Stimulated activated CD8-positive, alpha-beta memory T cell treated with anti-CD3 and anti-CD28 coated beads, Interleukin-7, amount 100 ng/mL, for 24 hours (primary cell): ENCODE measurements around the gene SFTA2.
A peak's percentile ranks its signal among the peaks of the same experiment; 100 is the strongest.
"Not testable (repeated sequence)": the region's sequence is repeated elsewhere in the genome, so short reads cannot be mapped to it uniquely, and the experiment has no call there.

Experiments used
- DNase-seq: peaks from one replicate; pipeline ENCODE4 v3.0.0-alpha.2; 2020; ENCODE audit warnings: low read depth

The SFTA2 gene

DNA sequence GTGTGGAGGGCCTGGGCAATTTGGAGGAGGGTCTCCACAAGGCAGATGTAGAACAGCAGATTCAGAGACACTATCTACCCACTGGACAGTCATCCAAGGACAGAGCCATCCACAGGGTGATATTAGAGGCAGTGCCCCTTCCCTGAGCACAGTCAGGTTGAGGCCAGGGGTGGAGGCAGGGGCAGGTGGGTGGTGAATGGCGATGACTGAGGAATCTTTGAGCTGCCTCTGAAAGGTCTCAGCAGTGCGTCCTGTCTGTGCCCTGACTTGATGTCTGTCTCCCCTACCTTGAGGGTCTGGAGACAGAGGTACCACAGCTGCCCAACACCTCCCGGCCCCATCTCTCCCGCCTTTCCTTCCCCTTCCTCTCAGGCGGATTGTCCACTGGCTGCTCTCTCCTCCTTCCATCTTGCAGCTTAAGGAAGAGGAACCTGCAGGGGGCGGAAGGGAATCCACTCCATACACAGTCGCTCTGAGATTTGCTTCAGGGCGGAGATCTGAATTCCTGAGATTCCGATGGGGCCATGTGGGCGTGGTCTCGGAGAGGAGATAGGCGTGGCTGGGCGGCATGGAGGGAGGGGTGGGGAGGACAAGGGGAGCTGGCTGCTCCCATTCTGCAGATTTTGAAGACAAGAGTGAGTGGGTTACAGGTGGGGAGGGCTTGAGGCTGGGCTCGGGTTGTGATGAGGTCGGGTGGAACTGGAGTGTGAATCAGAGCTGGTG is 10.5 kb upstream of the SFTA2 start:
- DNase-seq, result no peak

DNA sequence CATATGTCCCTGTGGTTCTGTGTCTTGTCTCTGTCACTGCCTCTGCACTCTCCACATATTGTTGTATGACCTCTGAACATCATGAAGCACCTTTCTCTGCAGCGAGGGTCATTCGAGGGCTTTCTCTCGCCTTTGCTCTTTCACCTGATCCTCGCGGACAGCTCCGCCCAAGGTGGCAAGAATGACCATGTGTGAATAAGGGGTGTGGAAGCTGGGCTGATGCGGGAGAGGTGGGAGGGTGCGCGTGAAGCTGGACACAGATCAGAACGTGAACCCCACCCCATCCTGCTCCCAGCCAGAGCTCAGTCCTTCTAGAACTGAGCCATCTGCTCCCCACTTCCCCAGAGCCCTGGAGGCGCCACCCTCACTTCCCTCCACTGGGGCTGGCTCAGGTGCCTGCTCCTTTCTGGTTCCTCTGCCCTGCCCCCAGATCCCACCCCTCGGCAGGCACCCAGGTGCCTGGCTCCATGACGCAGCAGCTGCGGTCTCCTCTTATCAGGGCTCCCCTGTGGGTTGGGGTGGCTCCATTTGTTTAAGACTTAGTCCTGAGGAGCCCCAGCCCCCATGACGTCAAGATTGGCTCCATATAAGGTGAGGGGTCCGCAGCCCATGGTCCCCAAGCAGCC is 8.5 kb upstream of the SFTA2 start, which contains the start of gene MUCL3:
Gene MUCL3, plus strand, starts transcription at position 613 of the 626 bp plus-strand sequence. CDS start 27 bp downstream, outside the sequence.
- no peak for DNase-seq

DNA sequence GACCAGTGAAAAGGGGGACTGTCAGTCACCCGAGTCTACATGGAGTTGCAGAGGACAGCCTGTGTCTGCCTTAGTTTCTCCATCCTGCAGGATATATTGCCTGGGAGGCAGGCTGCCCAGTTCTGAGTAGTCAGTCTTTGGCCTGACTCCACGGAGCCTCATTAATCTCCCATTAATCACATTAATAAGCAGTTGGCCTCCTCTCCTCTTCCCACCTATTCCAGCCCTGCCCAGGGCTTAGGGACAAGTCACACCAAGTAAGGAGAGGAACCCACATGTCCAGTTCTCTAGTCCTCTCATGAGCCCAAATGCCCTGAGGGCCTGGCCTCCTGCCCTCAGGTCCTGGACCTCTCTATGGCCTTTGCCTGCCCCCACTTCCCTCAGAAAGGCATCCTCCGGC is 7.5 kb upstream of the SFTA2 start:
- no peak for DNase-seq

DNA sequence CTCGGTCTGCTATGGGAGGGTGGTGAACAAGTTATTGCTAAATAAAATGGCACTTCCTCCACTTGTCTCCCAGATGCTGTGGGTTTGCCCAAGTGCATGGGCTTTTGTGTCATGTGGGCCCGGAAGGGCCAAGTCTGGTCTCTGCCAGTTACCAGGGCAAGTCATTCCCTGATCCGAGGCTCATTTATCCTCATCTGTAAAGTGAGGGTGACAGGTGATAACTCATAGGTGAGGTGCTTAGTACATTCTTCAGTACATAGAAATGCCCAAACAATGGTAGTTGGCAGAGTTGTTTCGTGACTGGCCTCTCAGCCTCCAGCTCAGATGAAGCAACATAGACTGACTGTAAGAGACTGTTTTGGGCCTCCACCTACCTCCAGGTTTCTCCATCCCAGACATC is 6.8 kb upstream of the SFTA2 start:
- DNase-seq, result no peak

DNA sequence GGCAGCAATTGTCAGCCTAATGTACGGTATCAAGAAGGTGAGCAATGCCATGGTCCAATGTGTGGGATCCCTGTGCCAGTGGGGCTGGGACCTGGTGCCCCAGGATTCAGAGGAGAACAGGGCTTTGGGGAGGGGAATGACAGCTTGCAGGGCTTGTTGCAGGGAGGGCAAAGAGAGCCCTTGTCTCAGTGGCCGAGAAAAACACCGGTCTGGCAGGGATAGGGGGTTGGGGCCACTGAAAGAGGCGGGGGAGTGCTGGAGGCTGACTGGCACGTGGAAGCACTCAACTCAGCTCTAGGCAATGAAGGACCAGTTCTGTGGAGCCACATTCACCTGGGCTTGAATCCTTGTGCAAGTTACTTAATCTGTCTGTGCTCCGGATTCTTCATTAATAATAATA is 5.3 kb upstream of the SFTA2 start:
- DNase-seq, result no peak

DNA sequence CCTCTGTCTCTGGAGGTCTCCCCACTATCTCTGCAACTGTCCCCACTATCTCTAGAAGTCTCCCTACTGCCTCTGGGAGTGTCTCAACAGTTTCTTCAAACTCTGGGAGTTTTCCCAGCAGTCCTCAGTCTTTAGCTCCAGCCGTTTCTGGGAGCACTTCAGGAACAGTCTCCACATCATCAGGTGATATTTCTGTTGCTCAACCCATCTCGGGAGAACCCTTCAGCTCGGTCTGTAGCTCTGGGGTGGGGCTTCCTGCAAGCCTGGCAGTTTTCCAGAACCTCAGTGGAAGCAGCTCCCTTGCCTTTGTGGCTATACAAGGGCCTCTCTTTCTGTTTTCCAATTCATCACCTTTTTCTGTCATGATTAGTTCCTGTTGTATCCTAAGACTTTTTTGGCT is 3.0 kb upstream of the SFTA2 start:
- no peak for DNase-seq

DNA sequence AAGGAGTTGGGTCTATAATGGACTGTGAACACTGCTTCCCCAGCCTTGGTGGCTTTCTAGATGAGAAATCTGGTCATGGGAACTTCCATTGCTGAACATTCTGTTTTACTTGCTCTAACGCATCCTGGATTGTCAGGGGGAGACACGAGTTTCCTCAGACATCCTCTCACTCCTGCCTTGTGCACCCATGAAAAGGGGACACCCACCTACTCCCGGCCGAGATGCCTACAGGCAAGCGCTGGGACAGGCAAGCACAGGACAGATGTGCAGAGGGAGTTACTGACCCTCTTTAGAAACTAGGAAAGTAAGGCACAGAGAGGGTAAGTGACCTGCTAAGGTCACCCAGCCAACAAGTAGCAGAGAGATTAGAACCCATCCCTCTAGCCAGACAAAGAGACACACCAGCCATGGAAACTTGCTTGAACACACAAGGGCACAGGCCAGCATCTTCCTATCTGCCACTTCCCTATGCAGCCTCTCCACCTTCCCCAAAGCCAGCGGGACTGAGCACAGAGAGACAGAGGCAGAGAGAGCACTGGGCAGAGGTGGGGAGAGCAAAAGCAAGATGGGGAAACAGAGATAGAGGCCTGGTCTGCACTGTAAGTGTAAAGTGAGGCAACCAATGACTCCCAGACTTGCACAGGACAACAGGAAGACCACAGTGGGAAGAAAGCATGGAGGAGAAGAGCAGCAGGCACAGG is 845 bp upstream of the SFTA2 start:
- DNase-seq, result no peak

DNA sequence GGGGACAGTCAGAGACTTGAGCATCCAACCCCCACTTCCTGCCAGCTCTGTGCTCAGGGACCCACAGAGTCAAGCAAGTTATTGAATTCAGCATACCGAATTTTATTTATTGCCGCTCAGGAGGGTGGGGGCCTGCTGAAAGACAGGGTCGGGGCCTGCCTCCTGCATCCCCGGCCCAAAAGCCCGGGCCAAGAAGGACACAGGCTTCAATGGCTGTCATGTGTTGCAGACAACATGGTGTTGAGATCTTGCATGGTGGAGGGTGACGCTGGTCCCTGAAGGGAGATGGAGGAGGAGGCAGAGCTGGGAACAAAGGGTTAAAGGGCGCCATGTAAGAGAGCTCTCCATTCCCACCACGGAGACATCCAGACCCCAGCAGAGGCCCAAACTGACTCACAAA is 698 bp downstream of the SFTA2 start:
- DNase-seq, result no peak

DNA sequence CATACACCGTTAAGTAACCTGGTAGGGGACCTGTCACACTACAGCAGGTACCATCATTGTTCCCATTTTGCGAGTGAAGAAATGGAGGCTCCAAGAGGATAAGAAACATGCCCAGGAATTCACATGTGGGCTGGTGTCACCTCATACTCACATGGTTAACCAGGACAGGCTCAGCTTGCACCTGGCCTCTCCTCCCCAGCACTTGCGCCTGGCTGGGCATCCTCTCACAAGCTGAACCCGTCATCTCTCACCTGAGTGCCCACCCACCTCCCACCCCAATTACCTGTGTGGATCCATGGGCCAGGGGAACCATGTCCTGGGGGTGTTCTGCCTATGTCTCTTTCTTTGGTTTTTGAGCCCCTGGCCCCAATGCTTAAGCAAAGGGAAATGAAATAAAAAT is 1.5 kb downstream of the SFTA2 start:
- no peak for DNase-seq

DNA sequence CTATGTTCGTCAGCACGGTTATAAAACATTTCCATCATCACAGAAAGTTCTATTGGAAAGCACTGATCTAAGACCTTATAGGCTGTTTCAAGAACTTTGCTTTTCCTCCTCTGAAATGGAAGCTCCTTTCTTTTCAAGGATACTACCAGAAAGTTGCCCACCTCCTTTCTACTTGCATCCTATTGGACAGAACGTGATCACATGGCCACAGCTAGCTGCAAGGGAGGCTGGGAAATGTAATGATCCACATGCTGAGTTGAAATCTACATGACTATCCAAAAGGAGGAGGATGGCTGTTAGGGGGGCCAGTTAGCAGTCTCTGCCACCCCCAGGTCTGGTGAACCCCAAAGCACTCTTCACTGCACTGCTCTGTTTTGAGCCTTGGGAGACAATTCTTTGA is 3.3 kb downstream of the SFTA2 start:
- no peak for DNase-seq

DNA sequence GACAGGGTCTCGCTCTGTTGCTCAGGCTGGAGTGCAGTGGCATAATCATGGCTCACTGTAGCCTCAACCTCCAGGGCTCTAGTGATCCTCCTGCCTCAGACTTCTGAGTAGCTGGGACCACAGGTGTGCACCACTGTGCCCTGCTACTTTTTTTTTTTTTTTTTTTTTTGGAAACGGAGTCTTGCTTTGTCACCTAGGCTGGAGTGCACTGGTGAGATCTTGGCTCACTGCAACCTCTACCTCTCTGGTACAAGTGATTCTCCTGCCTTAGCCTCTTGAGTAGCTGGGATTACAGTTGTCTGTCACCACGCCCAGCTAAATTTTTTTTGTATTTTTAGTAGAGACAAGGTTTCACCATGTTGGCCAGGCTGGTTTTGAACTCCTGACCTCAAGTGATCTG is 4.9 kb downstream of the SFTA2 start:
- DNase-seq, result not testable (repeated sequence)

DNA sequence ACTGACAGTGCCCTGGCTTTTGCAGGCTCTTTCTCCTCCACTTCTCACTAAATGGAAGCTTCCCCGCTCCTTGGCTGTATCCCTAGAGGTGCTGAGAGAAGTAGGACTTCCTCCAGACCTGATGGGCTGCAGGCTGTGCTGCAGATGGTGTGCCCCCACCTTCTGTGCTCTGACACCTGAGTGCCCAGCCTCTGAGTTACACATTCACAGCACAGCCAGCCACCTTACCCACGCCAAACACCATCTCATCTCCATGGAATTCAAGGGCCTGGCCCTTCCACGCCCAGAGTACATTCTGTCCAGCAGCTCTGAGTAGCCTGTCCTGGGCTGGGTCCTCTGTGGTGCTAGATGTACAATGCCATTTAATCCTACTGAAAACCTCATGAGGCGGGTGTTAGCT is 5.3 kb downstream of the SFTA2 start:
- DNase-seq, result no peak

DNA sequence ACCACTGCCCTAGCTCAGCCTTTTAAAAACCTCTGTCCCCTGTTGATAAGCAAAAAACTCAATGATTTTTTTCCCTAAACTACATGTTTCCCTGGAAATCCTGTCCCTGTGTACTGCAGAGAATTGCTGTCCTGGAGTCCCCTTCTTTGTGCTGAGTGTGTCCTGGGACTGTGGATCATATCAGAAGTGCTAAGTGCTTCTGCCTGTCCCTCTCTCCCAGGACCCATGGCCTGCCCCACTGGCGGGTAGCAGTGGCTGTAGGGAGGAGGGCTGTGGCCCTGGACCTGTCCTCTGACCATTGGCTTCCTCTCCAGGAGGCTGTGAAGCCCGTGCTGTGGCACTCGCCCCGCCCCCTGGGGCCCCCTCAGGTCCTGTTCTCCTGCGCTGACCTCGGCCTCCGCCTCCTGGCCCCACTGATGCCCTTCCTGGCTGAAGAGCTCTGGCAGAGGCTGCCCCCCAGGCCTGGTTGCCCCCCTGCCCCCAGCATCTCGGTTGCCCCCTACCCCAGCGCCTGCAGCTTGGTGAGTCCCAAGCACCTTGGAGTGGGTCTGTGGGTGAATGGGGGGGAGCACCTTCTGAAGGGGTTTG is 7.8 kb downstream of the SFTA2 start:
- not testable (repeated sequence) for DNase-seq

DNA sequence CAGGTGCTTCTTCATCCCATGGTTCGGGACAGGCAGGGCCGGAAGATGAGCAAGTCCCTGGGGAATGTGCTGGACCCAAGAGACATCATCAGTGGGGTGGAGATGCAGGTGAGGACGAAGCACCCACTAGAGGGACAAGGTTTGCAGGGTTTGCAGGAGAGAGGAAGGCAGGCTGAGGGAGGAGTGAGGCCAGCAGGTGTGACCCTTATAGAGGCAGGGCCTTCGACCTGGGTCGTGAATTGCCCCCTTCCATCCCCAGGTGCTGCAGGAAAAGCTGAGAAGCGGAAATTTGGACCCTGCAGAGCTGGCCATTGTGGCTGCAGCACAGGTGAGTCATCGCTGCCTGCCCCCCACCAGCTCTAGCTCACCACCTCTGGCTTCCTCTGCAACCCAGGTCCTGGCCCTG is 9.5 kb downstream of the SFTA2 start:
- DNase-seq, result no peak

DNA sequence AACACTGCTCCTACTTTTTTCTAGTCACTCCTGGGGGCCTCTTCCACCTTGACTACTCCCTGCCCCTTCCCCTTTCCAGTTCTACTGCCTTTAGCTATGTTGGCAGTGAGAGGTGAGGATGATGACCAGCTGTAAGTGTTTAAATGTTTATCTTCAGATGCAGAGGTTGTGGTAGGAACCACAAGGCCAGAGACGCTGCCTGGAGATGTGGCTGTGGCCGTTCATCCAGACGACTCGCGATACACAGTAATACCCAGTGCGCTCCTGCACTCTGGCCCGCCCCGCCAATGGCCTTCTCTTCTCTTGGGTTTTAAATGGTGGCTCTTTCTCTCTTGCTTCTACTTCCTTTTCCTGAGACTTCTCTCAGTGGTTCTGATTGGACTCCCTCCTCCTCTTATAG is 13.3 kb downstream of the SFTA2 start:
- DNase-seq, result no peak

DNA sequence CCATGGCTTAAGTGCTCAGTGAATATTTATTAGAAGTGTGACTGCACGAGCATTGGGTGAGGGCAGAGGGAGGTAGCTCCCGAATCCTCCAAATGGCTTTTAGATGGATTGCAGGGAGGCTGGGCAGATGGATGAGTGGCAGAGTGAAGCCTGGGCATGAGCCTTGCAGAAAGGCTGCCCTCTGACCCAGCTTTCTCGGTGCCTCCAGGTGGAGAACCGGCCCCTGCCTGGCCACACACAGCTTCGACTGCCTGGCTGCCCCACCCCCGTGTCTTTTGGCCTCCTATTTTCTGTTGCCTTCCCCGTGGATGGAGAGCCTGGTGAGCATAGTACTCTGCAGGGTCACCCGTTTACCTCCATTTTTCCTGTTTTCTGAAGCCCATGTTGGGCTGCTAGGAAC is 14.5 kb downstream of the SFTA2 start:
- DNase-seq, result no peak

DNA sequence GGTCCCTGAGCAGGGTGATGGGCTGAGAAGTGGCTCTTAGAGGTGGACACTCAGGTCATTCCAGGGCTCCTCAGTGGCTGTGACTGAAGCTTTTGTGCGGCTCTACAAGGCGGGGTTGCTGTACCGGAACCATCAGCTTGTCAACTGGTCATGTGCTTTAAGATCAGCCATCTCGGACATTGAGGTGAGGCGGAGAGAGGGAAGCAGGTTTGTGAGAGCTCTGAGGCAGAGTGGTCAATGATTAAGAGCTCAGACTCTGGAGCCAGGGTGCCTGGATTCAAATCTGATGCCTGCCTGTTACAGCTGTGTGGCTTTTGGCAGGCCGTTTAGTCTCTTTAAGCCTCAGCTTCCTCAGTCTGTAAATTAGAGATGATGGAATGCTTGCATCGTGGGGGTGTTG is 14.9 kb downstream of the SFTA2 start:
- DNase-seq, result no peak

DNA sequence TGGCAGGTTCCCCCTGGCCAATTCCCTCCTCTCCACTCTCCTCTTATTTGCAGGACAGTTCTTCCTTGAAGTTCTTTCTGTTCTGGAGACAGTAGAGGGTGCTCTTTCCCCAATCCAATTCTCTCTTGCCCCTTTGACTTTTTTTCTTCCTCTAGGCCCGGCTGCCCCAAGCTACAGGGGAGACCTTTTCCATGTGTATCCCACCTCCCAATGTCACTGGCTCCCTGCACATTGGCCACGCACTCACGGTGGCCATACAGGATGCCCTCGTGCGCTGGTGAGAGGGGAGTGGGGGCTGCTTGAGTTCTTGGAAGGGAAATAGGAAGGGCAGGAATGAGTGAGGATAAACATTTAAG is 16.4 kb downstream of the SFTA2 start:
- DNase-seq, result no peak

DNA sequence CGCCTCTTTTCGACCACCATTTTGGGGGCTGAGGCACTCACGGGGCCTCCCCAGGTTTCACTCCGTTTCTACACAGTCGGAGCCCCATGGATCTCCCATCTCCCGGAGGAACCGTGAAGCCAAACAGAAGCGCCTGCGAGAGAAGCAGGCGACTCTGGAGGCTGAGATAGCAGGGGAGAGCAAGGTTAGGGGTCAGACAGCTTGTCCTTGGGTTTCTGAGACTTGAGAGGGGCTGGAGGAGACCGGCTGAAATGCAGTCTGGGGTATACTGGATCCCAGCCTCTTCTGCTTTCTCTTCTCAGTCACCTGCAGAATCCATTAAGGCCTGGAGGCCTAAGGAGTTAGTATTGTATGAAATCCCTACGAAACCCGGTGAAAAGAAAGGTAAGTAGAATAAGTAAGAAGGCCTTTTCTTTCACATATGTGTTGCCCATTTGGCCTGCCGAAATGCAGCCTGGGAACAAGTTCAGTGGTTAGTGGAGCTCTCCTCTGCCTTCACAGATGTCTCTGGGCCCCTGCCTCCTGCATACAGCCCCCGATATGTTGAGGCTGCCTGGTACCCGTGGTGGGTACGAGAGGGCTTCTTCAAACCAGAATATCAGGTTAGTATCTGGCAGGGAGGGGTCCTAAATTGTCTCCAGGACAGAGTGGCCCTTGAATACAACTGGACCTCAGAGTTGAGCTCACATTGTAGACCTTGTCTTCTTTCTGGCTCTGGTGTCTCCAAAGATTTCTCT is 16.9 kb downstream of the SFTA2 start:
- DNase-seq, result no peak

DNA sequence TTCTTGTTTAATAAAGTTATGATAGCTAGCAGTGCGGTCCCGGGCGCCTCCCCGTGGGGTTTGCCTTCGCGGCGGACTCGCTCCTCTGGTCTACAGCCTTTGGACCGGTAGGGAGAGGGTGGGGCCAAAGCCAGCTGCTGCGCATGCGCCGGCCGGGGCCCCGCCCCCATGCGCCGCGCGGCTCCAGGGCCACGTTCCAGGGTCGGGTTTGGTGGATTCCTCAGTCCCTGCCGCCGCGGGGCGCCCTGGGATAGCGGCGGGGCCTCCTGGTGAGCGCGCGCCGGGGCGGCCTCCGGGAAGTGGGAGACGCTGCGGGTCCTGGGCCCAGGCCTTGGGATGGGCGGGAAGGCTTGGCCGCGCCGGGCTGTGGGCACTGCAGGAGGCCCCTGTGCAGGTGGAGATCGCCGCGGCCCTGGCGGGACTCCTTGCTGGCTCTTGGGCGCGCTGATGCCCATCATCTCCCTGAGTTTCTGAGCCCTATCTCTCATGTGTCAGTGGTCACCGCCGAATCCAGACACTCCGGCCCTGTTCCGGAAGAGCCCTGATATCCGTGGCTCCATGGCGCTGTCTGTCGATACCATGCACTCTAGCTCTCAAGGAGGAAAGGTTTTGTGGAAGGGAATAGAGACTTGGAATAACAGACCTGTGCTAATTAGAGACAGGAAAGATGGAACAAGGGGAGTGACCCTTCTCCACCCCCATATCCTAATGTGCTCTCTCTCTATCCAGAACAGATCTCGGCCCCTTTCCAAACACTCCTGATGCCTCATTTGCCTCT is 17.7 kb downstream of the SFTA2 start, which contains the start of gene VARS2:
Gene VARS2, plus strand, starts transcription at position 163 of the 778 bp plus-strand sequence. Its CDS starts 599 bp downstream, at position 762.
- peak; percentile 66 for DNase-seq

DNA sequence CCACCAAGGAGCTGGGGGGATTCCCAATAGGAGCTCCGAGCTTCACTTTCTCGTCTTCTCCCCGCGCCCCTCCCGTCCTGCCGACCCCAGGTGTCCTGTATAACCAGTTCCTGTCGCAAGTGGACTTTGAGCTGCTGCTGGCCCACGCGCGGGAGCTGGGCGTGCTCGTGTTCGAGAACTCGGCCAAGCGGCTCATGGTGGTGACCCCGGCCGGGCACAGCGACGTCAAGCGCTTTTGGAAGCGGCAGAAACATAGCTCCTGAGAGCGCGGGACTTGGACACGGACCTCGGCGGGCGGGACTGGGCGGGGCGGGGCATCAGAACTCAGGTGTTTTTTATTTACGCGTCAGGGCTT is 18.3 kb downstream of the SFTA2 start:
- DNase-seq, result no peak
